Neural cell (in vitro differentiated cells): ENCODE results near the gene DENND5B.

ENCODE experiments used
- EP300 ChIP-seq: fragments of 450-650 bp; conservative IDR thresholded peaks from 2 replicates; pipeline ENCODE4 v1.6.1; 2014; ENCODE audit warnings: antibody characterized with exemption, mild to moderate bottlenecking, moderate library complexity; ENCODE audit not compliant: poor library complexity, severe bottlenecking
- EZH2 ChIP-seq: fragments of 200-600, 300-800 bp; shearing (Covaris generic), sonication (generic); IDR thresholded peaks from 2 replicates; pipeline ENCODE4 v1.6.1; 2014; ENCODE audit warnings: antibody characterized with exemption, low read length, borderline replicate concordance, mild to moderate bottlenecking; ENCODE audit not compliant: insufficient read depth, poor library complexity, severe bottlenecking
- MXI1 ChIP-seq: fragments of 450-650 bp; conservative IDR thresholded peaks from 2 replicates; pipeline ENCODE4 v1.6.1; 2014; ENCODE audit warnings: antibody characterized with exemption, mild to moderate bottlenecking; ENCODE audit not compliant: poor library complexity, severe bottlenecking
- POLR2AphosphoS5 ChIP-seq: IDR thresholded peaks from 2 replicates; pipeline ENCODE4 v1.6.1; 2012
- RAD21 ChIP-seq: fragments of 450-650 bp; conservative IDR thresholded peaks from 2 replicates; pipeline ENCODE4 v1.6.1; 2014; ENCODE audit warnings: antibody characterized with exemption, mild to moderate bottlenecking, moderate library complexity
- REST ChIP-seq: IDR thresholded peaks from 2 replicates; pipeline ENCODE4 v1.6.1; 2012; ENCODE audit warnings: borderline replicate concordance
- SMC3 ChIP-seq: fragments of 450-650 bp; conservative IDR thresholded peaks from 2 replicates; pipeline ENCODE4 v1.6.1; 2014; ENCODE audit warnings: antibody characterized with exemption, mild to moderate bottlenecking, moderate library complexity; ENCODE audit not compliant: poor library complexity
- TAF1 ChIP-seq: IDR thresholded peaks from 2 replicates; pipeline ENCODE4 v1.6.1; 2012; ENCODE audit warnings: low read depth
- TF ChIP-seq, protein P1 (sequence below): fragments of 450-650 bp; IDR thresholded peaks from 2 replicates; pipeline ENCODE4 v1.5.1; 2014; ENCODE audit warnings: antibody characterized with exemption, mild to moderate bottlenecking, moderate library complexity; ENCODE audit not compliant: poor library complexity, severe bottlenecking

GRCh38 chr12:31600252-31600651, 9.3 kb upstream of the DENND5B start:
- TF ChIP-seq POLR2AphosphoS5 (no peak), REST (no peak), MXI1 (no peak), TAF1 (no peak), RAD21 (no peak), EP300 (no peak), EZH2 (no peak), SMC3 (no peak)
- TF ChIP-seq, protein P1, sequence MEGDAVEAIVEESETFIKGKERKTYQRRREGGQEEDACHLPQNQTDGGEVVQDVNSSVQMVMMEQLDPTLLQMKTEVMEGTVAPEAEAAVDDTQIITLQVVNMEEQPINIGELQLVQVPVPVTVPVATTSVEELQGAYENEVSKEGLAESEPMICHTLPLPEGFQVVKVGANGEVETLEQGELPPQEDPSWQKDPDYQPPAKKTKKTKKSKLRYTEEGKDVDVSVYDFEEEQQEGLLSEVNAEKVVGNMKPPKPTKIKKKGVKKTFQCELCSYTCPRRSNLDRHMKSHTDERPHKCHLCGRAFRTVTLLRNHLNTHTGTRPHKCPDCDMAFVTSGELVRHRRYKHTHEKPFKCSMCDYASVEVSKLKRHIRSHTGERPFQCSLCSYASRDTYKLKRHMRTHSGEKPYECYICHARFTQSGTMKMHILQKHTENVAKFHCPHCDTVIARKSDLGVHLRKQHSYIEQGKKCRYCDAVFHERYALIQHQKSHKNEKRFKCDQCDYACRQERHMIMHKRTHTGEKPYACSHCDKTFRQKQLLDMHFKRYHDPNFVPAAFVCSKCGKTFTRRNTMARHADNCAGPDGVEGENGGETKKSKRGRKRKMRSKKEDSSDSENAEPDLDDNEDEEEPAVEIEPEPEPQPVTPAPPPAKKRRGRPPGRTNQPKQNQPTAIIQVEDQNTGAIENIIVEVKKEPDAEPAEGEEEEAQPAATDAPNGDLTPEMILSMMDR, result no peak
